Measurements from ENCODE around the gene OR4A16. TPM values are rescaled to one million over a fixed set of nuclear protein-coding genes. Genes with fewer than 3 reads are reported as not detected.

OR4A16 gene
- total RNA-seq, 1 donor from 2014 or later: not detected

DNA sequence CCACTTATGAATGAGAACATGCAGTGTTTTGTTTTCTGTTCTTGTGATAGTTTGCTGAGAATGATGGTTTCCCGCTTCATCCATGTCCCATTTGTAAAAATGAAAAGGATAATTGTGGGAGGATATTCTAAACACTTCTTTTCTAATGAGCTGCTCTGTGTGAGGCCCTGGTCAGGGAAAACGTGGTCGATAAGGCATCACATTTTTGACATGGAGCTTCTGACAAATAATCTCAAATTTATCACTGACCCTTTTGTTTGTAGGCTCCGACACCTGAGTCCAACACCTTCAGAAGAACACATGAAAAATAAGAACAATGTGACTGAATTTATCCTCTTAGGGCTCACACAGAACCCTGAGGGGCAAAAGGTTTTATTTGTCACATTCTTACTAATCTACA, 24.7 kb downstream of the OR4A16 start, which contains the start of gene OR4A15:
Gene OR4A15, plus strand, starts transcription at position 301 of the 400 bp plus-strand sequence. Its CDS starts 0 bp downstream, at position 301.
- H3K4me3 Mint-ChIP-seq (ENCODE audit: low read depth): no peak within 1 kb of the TSS
- no peak within 1 kb of the TSS for H3K27ac Mint-ChIP-seq
- H3K4me1 Mint-ChIP-seq (ENCODE audit: low read depth): no peaks in the 10 kb centered on the region
- DNase-seq (ENCODE audit: low spot score, unreplicated experiment): no peak
- H3K27me3 Mint-ChIP-seq: no peaks in the 10 kb centered on the region
- H3K36me3 Mint-ChIP-seq (ENCODE audit: insufficient read depth): peaks cover 2% of the 10 kb centered on the region
- TF ChIP-seq, protein P1, sequence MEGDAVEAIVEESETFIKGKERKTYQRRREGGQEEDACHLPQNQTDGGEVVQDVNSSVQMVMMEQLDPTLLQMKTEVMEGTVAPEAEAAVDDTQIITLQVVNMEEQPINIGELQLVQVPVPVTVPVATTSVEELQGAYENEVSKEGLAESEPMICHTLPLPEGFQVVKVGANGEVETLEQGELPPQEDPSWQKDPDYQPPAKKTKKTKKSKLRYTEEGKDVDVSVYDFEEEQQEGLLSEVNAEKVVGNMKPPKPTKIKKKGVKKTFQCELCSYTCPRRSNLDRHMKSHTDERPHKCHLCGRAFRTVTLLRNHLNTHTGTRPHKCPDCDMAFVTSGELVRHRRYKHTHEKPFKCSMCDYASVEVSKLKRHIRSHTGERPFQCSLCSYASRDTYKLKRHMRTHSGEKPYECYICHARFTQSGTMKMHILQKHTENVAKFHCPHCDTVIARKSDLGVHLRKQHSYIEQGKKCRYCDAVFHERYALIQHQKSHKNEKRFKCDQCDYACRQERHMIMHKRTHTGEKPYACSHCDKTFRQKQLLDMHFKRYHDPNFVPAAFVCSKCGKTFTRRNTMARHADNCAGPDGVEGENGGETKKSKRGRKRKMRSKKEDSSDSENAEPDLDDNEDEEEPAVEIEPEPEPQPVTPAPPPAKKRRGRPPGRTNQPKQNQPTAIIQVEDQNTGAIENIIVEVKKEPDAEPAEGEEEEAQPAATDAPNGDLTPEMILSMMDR (IDR thresholded peaks at IDR 0.05; ENCODE audit: unreplicated experiment): no peak
- H3K9me3 Mint-ChIP-seq (ENCODE audit: low read depth): peaks cover 56% of the 10 kb centered on the region

Other genes starting within 250 kb of the OR4A16 start
- gene TRIM48, start 81.0 kb upstream of the OR4A16 start, total RNA-seq: not detected in 2 replicates
- not detected in 2 replicates for gene OR4A15, start 24.8 kb downstream of the OR4A16 start, total RNA-seq
- gene OR4C15, start 211.3 kb downstream of the OR4A16 start, total RNA-seq: not detected in 2 replicates
- not detected in 2 replicates for gene OR4C16, start 228.9 kb downstream of the OR4A16 start, total RNA-seq